GM12801 (cell line): ENCODE results near the gene SERTAD1.

Experiments
- CTCF ChIP-seq: IDR thresholded peaks from one replicate; pipeline ENCODE4 v1.5.1; 2011; ENCODE audit warnings: control low read depth; ENCODE audit not compliant: insufficient read length; ENCODE audit errors: extremely low read depth

SERTAD1 gene

DNA sequence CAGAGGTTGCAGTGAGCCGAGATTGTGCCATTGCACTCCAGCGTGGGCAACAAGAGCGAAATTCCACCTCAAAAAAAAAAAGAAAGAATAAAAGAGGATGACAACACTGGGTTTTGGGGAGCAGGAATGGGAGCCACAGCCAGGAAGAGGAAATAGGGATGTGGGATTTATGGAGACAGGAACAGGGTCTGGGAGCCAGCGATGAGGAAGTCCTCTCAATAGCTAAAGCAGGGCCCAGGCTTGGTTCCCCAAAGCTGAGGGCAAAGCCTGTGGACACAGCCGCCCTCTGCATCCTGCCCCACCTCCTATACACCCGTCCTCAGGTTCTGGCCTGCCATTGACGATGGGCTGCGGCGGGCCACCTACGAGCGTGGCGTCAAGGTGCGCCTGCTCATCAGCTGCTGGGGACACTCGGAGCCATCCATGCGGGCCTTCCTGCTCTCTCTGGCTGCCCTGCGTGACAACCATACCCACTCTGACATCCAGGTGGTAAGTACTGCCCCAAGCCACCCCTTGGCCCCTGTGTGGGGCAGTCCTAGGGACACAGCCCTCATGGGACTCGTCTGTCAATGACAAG, 49.4 kb downstream of the SERTAD1 start:
- TF ChIP-seq CTCF, result no peak

- TF ChIP-seq CTCF, result no peak
These were observed 51.7 kb downstream of the SERTAD1 start for GRCh38 chr19:40374084-40374483.

DNA sequence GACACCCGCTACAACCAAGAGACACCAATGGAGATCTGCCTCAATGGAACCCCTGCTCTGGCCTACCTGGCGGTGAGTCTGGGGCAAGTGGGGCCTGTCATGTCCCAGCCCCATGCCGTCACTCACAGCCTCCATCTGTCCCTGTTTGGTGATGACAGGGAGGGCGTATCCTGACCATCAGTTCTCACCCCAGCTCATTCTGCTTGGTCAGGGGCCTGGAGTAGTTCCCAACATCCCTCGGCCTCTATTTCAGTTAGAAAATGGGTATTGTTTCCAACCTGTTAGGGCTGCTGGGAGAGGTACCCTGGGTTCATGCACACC, 54.0 kb downstream of the SERTAD1 start:
- TF ChIP-seq CTCF, result no peak
